GM12891 (cell line): ENCODE results near the gene PRR36.

Experiments
- PAX5 ChIP-seq: IDR thresholded peaks from 2 replicates; pipeline ENCODE4 v1.6.1; 2011; ENCODE audit warnings: low read length, moderate library complexity, mild to moderate bottlenecking; ENCODE audit not compliant: insufficient read depth, severe bottlenecking
- POLR2A ChIP-seq: IDR thresholded peaks from 2 replicates; pipeline ENCODE4 v1.6.1; 2011; ENCODE audit warnings: low read depth, low read length, control low read depth
- POLR2AphosphoS5 ChIP-seq: IDR thresholded peaks from 2 replicates; pipeline ENCODE4 v1.6.1; 2011; ENCODE audit warnings: low read depth, low read length, control low read depth
- POU2F2 ChIP-seq: IDR thresholded peaks from 2 replicates; pipeline ENCODE4 v1.6.1; 2011; ENCODE audit warnings: low read depth, mild to moderate bottlenecking, control low read depth, low read length, moderate library complexity
- SPI1 ChIP-seq: IDR thresholded peaks from 2 replicates; pipeline ENCODE4 v1.6.1; 2011; ENCODE audit warnings: low read depth, low read length, control low read depth
- TAF1 ChIP-seq: IDR thresholded peaks from 2 replicates; pipeline ENCODE4 v1.6.1; 2011; ENCODE audit warnings: low read depth, low read length, control low read depth

DNA sequence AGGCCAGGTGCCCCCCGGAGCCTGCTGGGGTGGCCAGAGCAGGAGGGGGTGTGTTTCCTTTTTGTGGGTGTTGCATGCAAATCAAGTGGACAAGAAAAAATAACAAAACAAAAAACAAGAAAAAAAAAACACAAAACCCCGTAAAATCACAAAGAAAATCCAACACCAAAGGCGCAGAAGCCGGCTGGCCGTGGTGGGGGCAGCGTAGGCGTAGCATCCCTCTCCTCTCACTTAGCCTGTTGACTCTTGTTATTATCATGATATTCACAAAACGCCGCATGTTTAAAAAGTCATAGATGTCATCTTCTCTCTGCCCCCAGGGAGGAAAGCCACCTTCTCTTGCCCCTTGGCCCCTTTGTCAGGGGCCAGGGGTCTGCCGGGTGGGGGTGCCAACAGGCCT is 39.5 kb upstream of the PRR36 start:
- no peak for TF ChIP-seq TAF1
- TF ChIP-seq POLR2AphosphoS5 = no peak
- no peak for TF ChIP-seq POLR2A
- no peak for TF ChIP-seq PAX5
- TF ChIP-seq POU2F2 = no peak
- no peak for TF ChIP-seq SPI1
